Left lobe of liver (tissue), 2 donors: ENCODE results near the gene ZNF598. TPM values are rescaled to one million over a fixed set of nuclear protein-coding genes. Genes with fewer than 3 reads are reported as not detected.

Experiments used
- ATAC-seq: fragments of 200-7000 bp; cut with Tn5 transposase; one replicate; pipeline ENCODE4 v1.9.1; 2020; ENCODE audit warnings: mild to moderate bottlenecking, moderate library complexity
- DNase-seq: peaks from one replicate; pipeline ENCODE4 v3.0.0-alpha.2; 2020; ENCODE audit warnings: low spot score
- total RNA-seq: library from RNA; stranded (reverse); gene quantifications from one replicate; pipeline ENCODE4 v1.2.1, GENCODE V29; 2021
- donor health status: DM: no; HTN: no; CAD: no; lungs with moderate emphysema.
- donor health status: DM: no; HTN: yes; CAD: no.

ZNF598 gene
- total RNA-seq, 1 donor from 2014 or later = 29.9 TPM

DNA sequence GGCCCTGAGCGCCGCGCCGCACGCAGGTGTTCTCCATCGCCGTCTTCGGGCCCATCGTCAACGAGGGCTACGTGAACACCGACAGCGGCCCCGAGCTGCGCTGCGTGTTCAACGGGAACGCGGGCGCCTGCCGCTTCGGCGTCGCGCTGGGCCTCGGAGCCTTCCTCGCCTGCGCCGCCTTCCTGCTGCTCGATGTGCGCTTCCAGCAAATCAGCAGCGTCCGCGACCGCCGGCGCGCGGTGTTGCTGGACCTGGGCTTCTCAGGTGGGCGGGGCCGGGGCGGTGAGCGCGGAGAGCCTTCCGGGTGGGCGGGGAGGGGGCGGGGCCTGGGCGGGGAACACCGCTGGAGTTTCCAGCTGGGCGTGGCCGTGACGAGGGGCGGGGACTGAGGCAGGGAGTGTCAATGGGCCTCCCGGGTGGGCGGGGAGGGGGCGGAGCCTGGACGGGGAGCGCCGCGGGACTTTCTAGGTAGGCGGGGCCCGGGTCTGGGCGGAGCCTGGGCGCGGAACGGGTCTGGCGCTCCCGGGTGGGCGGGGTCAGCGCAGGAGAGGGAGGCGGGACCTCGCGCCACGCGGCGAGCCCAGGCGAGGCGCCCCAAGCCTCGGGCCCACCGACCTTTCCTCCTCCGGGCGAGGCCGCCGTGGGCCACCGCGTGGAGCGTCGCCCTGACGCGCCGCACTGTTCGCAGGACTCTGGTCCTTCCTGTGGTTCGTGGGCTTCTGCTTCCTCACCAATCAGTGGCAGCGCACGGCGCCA lies 17.5 kb downstream of the ZNF598 start:
- DNase-seq (peak; percentile 86), ATAC-seq (peak; percentile 73)

DNA sequence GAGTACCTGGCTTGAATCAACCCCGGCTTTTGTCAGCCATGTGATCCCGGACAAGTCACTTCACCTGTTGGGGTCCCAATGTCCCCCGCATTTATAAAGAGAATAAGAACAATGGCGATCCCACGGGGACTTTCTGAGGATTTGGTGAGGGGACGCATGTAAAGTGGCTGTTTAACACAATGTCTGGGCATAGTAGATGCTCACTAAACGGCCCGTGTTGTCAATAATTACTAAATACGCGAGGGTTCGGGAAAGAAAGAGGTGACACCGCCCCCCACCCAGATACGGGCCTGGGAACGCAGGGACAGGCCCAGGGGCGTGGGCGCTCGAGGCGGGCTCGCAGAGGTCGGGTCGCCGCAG lies 18.1 kb downstream of the ZNF598 start:
- ATAC-seq (no peak), DNase-seq (no peak)

DNA sequence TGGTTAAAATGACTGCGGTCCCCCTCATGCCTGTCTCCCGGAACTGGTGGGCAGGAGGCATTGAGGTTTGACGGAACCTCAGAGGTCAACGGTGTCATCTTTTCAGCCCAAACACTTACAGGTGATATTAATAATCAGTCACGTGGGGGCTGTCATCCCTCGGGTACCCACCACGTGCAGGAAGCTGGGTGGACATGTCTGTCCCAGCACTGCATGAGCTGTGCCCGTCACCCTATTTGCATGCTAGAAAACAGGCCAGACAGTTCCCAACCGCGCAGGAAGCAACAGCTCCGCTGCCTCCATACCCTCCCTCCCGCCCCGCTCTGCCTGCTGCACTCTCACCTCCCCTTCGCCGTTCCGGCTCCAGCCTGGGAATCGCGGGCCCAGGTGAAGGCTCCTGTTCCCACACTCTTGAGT lies 18.5 kb downstream of the ZNF598 start:
- no peak for DNase-seq
- ATAC-seq = no peak

DNA sequence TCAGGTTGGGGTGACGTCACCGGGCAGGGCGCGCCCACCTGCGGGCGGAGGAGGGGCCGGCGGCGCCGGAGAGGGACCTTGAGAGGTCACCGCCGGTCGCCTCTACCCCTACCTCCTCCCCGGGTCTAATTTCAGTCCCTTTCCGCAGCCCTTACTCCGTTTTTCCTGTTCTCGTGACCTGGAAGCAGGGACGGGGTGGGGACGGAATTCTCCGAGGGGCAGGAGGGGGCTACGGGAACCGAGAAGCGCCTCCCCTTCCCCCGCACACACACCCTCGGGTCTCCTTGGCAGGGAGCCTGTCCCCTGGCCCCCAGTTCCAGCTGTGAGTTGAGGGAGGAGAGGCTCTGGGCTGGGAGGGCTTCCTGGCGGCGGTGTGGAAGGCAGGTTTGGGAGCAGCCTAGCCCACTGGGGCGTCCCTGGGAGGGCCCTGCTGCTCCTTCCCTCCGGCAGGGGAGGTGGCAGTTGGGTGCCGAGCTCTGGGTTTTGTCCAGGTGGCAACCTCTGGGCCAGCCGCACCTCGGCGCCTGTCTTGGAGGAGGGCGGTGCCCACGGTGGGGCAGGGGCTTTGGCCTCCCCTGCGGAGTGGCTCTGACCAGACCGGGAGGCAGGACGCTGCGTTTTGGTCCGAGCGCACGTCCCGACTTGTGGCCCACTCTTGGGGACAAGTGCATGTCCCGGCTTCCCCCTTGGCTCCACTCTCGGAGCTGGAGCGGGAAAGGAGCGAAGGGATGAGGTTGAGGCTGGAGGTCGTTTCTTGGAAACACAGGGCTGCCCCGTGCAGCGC lies 19.1 kb downstream of the ZNF598 start:
- ATAC-seq (no peak), DNase-seq (no peak)

DNA sequence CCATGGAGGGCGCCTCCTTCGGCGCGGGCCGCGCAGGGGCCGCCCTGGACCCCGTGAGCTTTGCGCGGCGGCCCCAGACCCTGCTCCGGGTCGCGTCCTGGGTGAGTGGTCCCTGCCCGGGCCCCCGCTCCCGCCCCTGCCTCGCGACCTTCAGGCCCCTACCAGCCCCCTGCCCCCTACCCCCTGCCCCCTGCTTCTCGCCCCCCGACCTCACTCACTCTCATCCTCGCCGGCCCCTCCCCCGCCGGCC lies 19.6 kb downstream of the ZNF598 start:
- ATAC-seq (no peak), DNase-seq (no peak)

DNA sequence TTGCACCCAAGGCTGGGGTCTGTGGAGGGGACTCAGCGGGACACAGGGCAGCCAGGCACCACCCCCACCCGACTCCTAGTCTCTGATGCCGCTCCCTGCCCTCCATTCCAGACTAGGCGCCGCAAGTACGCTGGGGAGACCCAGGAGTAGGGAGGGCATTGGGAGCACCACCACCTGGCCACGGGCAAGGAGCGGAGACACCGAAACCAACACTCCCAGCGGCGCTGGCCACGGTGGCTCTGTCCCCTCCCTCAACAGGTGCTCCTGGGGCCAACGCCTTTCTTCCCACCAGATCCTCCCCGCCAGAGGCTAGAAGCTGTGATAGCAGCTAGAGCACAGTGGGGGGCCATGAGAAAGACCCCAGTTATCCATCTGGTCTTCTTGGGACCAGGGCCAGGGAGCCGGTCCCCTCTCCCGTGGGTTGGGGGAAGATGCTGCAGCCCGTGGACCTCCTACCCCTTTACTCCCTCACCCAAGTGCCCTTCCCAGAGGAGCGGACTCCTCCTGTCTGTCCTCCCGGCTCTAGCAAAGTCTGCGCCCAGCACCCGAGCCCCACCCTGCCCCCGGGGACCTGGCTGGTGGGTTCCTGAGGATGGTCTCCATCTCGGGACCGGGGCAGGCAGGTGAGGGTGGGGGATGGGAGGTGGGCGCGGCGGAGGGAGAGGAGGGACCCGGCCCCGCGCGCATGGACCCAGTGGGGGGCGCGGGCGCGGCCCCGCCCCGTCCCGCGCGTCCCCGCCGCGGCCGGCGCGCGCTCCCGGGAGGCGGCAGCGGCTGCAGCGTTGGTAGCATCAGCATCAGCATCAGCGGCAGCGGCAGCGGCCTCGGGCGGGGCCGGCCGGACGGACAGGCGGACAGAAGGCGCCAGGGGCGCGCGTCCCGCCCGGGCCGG lies 20.2 kb downstream of the ZNF598 start, which contains the start of gene SYNGR3:
SYNGR3 (plus strand) TSS at position 762 of the 892 bp plus-strand sequence. CDS start 133 bp downstream, outside the sequence.
- ATAC-seq (no peak), DNase-seq (no peak)

DNA sequence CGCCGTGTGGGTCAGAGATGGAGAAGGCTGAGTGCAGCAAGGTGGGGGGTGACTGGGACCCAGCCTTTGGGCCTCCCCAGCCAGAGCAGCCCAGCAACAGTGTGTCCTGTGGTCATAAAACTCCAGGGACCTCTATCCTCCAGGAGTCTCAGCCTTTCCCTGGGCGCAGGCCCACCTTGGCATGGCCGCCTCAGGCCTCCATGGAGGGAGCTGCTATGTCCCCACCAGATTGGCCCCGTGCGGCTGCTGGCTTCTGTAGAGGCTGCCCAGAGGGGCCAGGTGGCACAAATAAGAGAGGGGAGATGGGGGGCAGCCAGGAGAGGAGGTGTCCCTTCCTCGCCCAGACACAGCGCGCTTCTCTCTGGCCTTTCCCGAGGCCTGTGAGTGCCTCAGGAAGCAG lies 22.4 kb downstream of the ZNF598 start:
- no peak for DNase-seq
- no peak for ATAC-seq

DNA sequence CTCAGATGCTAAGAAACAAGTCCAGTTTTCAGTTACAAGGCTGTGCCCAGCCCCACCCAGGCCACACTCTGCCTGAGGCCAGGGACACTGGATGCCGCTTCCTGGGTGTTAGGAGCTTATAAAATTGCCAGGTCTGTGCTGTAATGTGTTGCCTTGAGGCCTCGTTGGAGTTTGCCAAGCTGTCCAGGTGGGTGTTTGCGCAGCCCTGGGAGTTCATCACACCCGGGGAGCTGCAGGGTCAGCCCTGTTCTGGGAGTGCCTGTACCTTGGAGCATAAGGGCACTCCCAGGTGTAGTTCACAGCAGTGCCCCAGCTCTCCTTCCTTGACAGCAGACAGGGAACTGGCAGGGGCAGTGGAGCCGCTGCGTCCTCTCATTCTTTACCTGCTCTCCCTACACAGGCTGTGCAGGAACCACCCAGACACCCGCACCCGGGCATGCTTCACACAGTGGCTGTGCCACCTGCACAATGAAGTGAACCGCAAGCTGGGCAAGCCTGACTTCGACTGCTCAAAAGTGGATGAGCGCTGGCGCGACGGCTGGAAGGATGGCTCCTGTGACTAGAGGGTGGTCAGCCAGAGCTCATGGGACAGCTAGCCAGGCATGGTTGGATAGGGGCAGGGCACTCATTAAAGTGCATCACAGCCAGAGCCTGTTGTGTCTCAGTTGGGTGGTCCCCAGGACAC lies 24.0 kb downstream of the ZNF598 start:
- DNase-seq (no peak), ATAC-seq (no peak)

DNA sequence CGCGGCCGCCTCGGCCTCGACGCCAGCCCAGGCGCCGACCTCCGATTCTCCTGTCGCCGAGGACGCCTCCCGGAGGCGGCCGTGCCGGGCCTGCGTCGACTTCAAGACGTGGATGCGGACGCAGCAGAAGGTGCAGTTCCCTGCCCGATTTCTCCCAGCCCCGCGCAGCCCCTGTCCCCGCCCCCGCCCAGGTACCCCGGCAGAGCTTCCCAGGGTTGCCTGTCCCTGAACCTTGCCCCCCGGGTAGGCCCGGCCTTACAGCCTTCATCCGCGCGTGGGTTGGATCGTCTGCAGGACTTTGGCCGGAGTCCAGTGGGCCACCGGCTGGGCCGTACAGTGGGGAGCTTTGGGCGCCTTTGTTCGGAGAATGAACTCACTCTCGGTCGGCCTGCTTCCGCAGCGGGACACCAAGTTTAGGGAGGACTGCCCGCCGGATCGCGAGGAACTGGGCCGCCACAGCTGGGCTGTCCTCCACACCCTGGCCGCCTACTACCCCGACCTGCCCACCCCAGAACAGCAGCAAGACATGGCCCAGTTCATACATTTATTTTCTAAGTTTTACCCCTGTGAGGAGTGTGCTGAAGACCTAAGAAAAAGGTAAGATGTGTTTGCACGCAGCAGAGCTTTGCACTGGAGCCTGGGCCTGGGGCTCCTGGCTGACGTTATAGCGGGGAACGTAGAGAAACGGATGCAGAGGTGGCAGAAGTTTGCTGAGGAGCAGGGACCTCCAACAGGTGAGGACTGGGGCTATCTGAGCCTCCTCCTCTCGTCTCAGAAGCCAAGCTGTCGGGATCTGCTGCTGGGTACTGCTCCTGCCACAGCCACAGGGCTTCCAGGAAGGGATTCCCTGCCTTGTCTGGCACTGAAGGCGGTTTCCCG lies 25.0 kb downstream of the ZNF598 start:
- peak; percentile 82 for DNase-seq
- peak; percentile 42 for ATAC-seq

DNA sequence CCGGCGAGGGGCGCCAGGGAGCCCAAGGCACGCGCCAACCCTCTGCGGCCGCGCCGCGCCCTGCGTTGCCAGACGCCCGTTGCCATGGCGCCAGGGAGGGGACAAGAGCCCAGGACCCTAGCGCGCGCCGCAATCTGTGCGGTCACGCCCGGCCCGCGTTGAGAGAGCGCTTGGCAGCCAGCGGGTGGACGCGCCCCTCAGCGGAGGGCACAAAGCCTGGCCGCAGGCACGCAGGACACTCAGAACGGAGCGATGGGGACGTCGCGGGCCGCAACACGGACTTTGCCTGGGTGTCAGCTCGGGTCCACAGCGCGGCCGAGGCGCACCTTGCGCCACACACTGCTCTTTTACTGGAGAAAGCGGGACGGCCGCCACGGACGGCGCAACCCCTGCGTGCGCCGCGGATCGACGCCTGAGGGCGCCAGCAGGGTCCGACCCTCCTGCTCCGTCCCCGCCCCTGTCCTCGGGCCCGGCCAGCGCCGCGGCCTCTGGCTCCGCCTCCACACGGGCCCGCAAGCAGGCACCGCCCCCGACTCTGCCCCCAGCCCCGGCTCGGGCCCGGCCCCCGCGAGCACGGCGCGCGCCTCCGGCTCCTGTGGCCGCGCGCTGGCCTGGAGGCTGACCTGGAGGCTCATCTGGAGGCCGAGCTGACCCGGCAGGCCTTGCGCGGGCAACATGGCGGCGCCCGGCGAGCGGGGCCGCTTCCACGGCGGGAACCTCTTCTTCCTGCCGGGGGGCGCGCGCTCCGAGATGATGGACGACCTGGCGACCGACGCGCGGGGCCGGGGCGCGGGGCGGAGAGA lies 25.9 kb downstream of the ZNF598 start, which contains the start of gene GFER:
GFER (plus strand) TSS at position 650 of the 803 bp plus-strand sequence; CDS start at position 676, 26 bp downstream.
- ATAC-seq (peak; percentile 89), DNase-seq (peak; percentile 94)

DNA sequence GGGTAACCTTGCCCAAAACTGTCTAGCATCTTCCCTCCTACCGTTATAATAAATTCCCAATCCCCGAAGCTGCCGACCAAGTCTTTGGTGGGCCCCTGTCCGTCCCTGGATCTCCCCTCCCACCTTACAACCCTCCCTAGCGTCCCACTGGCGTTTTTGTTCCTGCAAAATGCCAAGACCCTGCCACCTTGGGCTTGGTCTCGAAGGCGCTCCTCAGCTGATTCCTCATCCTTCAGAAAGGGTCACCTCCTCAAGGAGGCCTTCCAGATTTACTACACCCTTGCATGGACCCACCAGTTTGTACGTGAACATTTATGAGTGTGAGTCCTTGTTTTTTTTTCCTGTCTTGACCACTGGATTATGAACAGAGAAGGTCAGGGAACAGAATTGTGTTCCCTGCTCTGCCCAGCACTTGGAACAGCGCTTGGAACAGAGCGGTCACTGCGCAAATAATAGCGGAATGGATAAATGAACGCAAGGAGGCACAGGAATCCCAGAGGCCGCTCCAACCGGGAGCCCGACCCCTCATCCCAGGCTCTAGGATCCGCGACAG lies 26.6 kb downstream of the ZNF598 start:
- DNase-seq (no peak), ATAC-seq (no peak)

DNA sequence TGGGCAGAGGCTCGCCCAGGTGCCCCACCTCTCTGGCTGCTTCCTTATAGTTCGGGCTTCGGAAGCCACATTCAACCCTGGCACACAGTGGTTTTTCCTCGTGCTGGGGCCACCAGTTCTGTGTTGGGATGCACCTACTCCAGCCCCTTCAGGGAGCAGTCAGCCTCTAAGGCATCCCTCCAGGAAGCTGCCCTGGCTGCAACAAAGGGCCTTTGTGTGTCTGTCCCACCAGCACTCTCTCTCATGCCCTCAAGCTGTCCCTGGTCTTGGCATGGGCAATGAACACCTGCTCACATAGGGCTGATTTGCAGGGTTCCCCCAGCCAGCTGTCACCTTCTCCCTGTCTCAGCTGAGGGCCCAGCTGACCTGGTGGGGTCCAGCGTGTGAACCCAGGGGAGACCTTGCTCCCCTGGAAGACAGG lies 27.6 kb downstream of the ZNF598 start:
- ATAC-seq = no peak
- DNase-seq = no peak

DNA sequence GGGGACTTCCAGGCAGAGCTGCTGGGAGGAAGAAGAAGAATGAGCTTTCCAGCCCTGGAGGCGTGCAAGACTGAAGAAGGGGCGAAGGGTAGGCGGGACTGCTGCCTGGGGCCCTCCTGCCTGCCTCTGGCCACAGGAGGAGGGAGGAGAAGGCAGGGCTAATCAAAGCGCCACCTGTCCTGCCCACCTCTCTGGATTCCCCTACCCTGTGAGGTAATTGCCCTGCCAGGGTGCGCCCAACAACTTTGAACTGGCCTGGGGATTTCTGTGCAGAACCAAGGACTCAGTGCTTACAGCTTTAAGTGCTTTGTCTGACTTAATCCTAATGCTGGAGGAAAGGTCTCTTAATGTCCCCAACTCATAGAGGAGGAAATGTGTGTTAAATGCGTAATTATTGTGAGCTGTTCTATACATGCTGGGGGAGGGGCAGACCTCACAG lies 28.2 kb downstream of the ZNF598 start, which contains the start of gene NOXO1:
NOXO1 (minus strand) TSS at position 72 of the 439 bp plus-strand sequence. CDS start 290 bp downstream, outside the sequence.
- no peak for ATAC-seq
- DNase-seq = no peak

DNA sequence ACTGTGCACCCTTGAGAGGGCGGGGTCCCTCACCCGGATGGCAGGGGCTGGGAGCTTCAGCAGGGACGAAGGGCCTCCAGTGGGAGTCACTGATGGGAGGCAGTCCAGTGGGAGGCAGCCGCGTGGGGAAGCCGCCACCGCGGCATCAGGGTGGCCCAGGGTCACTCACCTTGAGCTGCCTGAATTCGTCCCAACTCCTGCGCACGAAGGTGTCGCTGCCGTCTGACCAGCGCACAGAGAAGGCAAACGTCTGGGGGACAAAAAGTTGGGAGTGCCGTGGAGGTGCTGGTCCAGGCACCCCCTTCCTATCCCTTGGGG lies 28.9 kb downstream of the ZNF598 start:
- ATAC-seq (no peak), DNase-seq (no peak)

DNA sequence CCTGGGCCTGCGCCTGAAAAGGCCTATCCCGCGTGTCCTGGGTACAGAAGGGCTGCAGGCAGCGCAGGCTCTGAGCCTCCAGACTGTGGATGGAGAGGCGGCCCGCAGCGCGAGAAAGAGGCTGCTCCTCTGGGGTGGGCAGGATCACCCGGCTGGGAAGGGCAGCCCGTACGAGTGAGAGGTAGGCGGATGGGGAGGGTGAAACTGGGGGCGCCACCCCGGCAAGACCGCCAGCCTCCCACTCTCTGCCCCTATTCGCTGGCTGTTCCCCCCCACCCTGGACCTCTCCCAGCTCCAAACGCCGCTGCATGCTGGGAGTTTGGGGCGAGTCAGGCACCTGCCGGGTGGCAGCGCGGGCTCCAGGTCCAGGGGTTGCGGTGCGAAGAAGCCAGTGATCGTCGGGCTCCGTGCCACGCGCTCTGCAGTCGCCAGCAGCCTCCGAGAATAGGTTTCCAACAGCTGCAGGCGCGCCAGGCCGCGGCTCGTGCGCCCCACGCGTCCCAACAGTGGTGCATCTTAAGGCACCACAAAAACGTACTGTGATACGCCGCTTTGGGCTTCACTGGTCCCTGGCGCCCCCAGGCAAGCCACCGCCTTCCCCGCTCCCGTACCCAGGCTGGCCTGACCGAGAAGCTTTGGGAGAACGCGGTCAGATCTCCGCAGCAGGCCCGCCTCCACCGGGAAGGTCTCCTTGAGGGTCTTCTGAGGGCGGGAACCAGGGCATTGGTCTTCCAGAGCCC lies 29.4 kb downstream of the ZNF598 start:
- DNase-seq = no peak
- ATAC-seq = no peak

DNA sequence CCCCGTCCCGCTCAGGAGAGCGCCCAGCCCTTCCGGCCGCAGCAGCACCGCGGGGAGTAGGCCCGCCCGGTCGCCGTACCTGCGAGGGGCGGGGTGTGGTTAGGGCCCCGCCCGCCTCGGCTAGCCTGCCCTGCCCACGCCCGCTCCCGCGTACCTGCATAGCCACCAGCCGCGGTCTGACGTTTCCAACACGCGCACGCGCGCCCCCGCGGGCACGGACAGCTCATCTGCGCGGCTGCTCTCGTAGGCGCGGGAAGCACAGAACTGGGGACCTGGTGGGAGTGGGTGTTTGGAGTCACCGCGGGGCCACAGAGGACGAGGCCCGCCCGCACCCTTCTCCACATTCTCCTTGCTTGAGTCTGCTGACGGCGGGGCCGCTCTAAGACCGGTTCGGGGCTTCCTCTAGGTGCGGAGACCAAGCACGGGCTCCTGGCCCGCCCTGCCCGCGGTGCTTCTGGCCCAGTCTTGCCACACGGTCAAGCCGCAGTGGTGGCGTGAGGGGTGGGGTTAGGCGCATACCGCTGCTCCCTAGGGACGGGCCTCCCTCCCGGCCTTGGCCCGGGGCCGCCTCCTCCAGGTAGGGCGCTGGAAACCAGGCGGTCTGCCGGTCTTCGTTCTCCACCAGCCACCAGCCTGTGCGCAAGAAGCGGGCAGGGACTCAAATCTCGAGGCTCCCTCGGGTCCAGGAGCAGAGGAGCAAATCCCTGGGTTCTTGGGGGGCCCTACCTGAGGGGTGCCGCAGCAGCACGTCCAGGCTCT lies 30.2 kb downstream of the ZNF598 start:
- ATAC-seq (no peak), DNase-seq (no peak)

DNA sequence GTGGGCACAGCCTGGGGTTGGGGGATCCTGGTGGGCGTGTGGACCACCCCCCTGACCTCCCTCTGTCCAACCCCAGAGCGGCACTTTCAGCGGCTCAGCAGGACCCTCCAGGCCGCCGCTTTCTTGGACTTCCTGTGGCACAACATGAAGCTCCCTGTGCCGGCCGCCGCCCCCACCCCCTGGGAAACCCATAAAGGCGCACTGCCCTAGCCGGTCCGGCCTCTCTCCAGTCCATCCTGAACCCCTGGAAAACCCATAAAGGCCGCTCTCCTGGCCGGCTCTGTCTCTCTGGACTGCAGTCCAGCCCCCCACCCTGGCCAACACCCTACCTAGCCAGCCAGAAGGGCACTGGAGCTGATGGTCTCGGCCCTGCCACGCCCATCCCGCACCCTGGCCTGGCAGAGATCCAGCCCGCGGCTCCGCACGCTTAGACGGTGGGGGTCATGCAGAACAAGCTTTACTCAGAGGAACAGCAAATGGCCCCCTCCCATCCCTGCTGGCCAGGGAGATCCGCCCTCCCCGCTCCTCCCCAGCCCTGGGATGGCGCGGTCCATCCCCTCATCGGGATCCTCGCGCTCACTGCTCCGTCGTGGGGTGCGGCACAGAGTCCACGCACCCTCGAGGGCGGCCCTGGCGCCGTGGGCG lies 31.0 kb downstream of the ZNF598 start:
- no peak for DNase-seq
- no peak for ATAC-seq
